ENCODE results near the gene DNAJC1. TPM values are rescaled to one million over a fixed set of nuclear protein-coding genes. Genes with fewer than 3 reads are reported as not detected.

The DNAJC1 gene
- total RNA-seq, 2 donors from 2014 or later, result 28.9 to 56.9 TPM

GRCh38 chr10:22005763-22006162 lies 2.2 kb upstream of the DNAJC1 start:
- TF ChIP-seq CTCF (IDR thresholded peaks at IDR 0.05), result no peak

DNA sequence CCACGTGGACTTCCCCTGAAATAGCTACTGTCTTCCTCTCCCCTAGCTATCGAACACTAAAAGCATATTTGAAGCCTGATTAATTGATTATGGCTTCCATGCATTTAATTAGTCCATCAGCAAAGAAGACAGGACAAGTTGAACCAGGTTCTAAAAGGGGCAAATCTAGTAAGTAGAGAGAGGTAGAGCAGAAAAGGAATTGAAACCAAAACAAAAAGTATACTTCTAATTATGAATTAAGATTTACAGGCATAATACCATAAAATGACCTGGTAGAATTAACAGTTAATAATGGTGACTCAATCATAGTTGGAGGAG lies 393 bp upstream of the DNAJC1 start:
- H3K36me3 ChIP-seq, result no peaks in the 10 kb centered on the region
- peak overlapping the region; percentile 92 to 98 for H3K27ac ChIP-seq
- H3K9me3 ChIP-seq, result no peaks in the 10 kb centered on the region
- peak overlapping the region; percentile 83 to 87 for H3K4me3 ChIP-seq
- H3K27me3 ChIP-seq, result no peaks in the 10 kb centered on the region
- no peak for DNase-seq (ENCODE audit: low spot score)
- no peak for TF ChIP-seq CTCF (IDR thresholded peaks at IDR 0.05)
- peaks cover 0 to 28% of the 10 kb centered on the region in 2 donors for H3K4me1 ChIP-seq

More at GRCh38 chr10:22005763-22006162, 2.2 kb upstream of the DNAJC1 start:
- Histone ChIP-seq H3K27me3 (no peaks in the 10 kb centered on the region), H3K27ac (no peak overlapping the region), H3K4me3 (no peak overlapping the region), H3K36me3 (no peaks in the 10 kb centered on the region), H3K9me3 (no peaks in the 10 kb centered on the region), H3K4me1 (peaks cover 0 to 19% of the 10 kb centered on the region in 2 donors)
- DNase-seq (ENCODE audit: low spot score), result no peak

DNA sequence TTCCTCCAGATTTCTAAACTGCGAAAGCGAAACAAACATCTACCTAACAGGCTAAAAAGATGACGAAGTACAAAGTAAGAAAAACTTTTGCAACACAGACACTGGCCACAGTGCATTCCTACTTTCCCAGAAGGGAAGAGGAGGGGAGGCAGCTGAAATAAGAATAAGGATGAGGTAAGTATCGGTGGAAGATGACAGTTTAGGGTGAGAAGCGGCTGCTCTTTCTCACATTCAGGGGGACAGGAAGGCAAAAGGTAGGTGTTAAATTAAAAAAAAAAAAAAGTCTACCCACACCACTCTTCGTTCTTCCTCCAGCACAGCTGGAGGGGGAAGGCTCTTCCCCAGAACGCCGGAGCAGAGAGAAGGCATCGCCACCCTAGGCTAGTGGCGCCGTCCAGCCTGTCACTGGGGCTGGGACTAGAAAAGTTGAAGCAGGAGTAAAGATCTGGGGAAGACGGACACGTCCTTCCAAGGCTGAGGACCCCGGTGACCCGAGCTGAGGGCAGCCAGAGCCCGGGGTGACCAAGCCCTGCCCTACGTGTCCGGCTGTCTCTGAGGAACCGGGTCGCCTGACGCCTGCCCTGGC lies 846 bp downstream of the DNAJC1 start:
- TF ChIP-seq CTCF (IDR thresholded peaks at IDR 0.05), result no peak
- Histone ChIP-seq H3K36me3 (no peaks in the 10 kb centered on the region), H3K4me1 (peaks cover 0 to 28% of the 10 kb centered on the region in 2 donors), H3K4me3 (peak overlapping the region; percentile 83 to 87), H3K9me3 (no peaks in the 10 kb centered on the region), H3K27ac (peak overlapping the region; percentile 92 to 98), H3K27me3 (no peaks in the 10 kb centered on the region)
- DNase-seq (ENCODE audit: low spot score), result no peak

DNA sequence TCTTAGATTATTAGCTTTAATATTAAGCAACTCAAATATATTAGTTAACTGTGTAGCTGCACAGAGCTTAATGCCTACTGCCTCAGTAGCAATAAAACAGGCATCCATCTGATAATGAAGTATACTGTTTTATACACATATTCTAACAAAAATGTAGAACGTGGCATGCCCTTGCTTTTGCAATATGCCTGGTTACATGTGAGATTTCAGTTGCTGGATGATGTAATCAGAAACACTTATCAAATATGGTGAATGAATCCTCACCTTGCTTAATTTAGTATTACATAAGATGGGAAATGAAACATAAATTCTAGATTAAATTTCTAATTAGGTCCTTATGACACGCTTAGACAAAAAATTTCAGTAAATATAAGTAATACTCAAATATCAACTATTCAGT lies 8.0 kb downstream of the DNAJC1 start:
- Histone ChIP-seq H3K27ac (no peak overlapping the region), H3K4me1 (peaks cover 0 to 8% of the 10 kb centered on the region in 2 donors), H3K4me3 (no peak overlapping the region), H3K9me3 (no peaks in the 10 kb centered on the region), H3K27me3 (no peaks in the 10 kb centered on the region), H3K36me3 (no peaks in the 10 kb centered on the region)
- DNase-seq (ENCODE audit: low spot score), result no peak
- TF ChIP-seq CTCF (IDR thresholded peaks at IDR 0.05), result no peak

GRCh38 chr10:21993360-21994001 lies 10.0 kb downstream of the DNAJC1 start:
- H3K36me3 ChIP-seq, result no peaks in the 10 kb centered on the region
- no peak overlapping the region for H3K27ac ChIP-seq
- no peaks in the 10 kb centered on the region for H3K9me3 ChIP-seq
- H3K27me3 ChIP-seq, result no peaks in the 10 kb centered on the region
- H3K4me3 ChIP-seq, result no peak overlapping the region
- TF ChIP-seq CTCF (IDR thresholded peaks at IDR 0.05), result peak in 1 of 2 donors; percentile 64
- no peak for DNase-seq (ENCODE audit: low spot score)
- H3K4me1 ChIP-seq, result peaks cover 0 to 11% of the 10 kb centered on the region in 2 donors

- Histone ChIP-seq H3K27ac (no peak overlapping the region), H3K36me3 (no peaks in the 10 kb centered on the region), H3K9me3 (no peaks in the 10 kb centered on the region), H3K4me3 (no peak overlapping the region), H3K27me3 (no peaks in the 10 kb centered on the region), H3K4me1 (peaks cover 0 to 11% of the 10 kb centered on the region in 2 donors)
- TF ChIP-seq CTCF (IDR thresholded peaks at IDR 0.05), result no peak
- DNase-seq (ENCODE audit: low spot score), result no peak
These were observed 11.7 kb downstream of the DNAJC1 start for GRCh38 chr10:21991785-21992184.

All from right atrium auricular region (tissue), 2 donors.